Measurements from ENCODE around the gene LTBP2.

Gene LTBP2

GRCh38 chr14:74510959-74511409, 101.1 kb downstream of the LTBP2 start:
- POLR2A ChIA-PET = no interaction called here
- TF ChIP-seq, protein P1, sequence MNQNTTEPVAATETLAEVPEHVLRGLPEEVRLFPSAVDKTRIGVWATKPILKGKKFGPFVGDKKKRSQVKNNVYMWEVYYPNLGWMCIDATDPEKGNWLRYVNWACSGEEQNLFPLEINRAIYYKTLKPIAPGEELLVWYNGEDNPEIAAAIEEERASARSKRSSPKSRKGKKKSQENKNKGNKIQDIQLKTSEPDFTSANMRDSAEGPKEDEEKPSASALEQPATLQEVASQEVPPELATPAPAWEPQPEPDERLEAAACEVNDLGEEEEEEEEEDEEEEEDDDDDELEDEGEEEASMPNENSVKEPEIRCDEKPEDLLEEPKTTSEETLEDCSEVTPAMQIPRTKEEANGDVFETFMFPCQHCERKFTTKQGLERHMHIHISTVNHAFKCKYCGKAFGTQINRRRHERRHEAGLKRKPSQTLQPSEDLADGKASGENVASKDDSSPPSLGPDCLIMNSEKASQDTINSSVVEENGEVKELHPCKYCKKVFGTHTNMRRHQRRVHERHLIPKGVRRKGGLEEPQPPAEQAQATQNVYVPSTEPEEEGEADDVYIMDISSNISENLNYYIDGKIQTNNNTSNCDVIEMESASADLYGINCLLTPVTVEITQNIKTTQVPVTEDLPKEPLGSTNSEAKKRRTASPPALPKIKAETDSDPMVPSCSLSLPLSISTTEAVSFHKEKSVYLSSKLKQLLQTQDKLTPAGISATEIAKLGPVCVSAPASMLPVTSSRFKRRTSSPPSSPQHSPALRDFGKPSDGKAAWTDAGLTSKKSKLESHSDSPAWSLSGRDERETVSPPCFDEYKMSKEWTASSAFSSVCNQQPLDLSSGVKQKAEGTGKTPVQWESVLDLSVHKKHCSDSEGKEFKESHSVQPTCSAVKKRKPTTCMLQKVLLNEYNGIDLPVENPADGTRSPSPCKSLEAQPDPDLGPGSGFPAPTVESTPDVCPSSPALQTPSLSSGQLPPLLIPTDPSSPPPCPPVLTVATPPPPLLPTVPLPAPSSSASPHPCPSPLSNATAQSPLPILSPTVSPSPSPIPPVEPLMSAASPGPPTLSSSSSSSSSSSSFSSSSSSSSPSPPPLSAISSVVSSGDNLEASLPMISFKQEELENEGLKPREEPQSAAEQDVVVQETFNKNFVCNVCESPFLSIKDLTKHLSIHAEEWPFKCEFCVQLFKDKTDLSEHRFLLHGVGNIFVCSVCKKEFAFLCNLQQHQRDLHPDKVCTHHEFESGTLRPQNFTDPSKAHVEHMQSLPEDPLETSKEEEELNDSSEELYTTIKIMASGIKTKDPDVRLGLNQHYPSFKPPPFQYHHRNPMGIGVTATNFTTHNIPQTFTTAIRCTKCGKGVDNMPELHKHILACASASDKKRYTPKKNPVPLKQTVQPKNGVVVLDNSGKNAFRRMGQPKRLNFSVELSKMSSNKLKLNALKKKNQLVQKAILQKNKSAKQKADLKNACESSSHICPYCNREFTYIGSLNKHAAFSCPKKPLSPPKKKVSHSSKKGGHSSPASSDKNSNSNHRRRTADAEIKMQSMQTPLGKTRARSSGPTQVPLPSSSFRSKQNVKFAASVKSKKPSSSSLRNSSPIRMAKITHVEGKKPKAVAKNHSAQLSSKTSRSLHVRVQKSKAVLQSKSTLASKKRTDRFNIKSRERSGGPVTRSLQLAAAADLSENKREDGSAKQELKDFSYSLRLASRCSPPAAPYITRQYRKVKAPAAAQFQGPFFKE (tag by site-specific recombination; IDR thresholded peaks at IDR 0.05; ENCODE audit: borderline replicate concordance) = no peak
- TF ChIP-seq ZNF670 (tag by site-specific recombination; IDR thresholded peaks at IDR 0.05; ENCODE audit: low read depth) = no peak
- TF ChIP-seq ZFP69B (tag by site-specific recombination; IDR thresholded peaks at IDR 0.05) = no peak
- TF ChIP-seq ZNF785 (tag by site-specific recombination; IDR thresholded peaks at IDR 0.05) = no peak
- peak; percentile 75 for TF ChIP-seq EGR2 (tag by site-specific recombination; IDR thresholded peaks at IDR 0.05; ENCODE audit: low read depth)
- TF ChIP-seq ZNF175 (tag by site-specific recombination; IDR thresholded peaks at IDR 0.05) = no peak
- no peak for TF ChIP-seq ZNF473 (tag by site-specific recombination; IDR thresholded peaks at IDR 0.05)
- peak; percentile 78 for TF ChIP-seq ZFHX2 (tag by site-specific recombination; conservative IDR thresholded peaks at IDR 0.05)
- TF ChIP-seq, protein P2, sequence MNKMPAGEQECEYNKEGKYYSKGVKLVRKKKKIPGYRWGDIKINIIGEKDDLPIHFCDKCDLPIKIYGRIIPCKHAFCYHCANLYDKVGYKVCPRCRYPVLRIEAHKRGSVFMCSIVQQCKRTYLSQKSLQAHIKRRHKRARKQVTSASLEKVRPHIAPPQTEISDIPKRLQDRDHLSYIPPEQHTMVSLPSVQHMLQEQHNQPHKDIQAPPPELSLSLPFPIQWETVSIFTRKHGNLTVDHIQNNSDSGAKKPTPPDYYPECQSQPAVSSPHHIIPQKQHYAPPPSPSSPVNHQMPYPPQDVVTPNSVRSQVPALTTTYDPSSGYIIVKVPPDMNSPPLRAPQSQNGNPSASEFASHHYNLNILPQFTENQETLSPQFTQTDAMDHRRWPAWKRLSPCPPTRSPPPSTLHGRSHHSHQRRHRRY (tag by site-specific recombination; IDR thresholded peaks at IDR 0.05) = no peak
- no peak for TF ChIP-seq ZBTB1 (tag by site-specific recombination; IDR thresholded peaks at IDR 0.05)
- TF ChIP-seq GLIS2 (tag by site-specific recombination; IDR thresholded peaks at IDR 0.05) = no peak
- TF ChIP-seq ZNF660 (tag by site-specific recombination; IDR thresholded peaks at IDR 0.05) = no peak
- no peaks in the 10 kb centered on the region for H3K4me1 ChIP-seq (ENCODE audit: control insufficient read depth, insufficient read depth, low read length)
- CTCF ChIA-PET = interaction anchor here (0.6 to 2.1 kb wide), 2 partner anchors 9 to 346 kb away, joined by 4 to 8 read pairs; no protein-coding TSS in a partner anchor
- no peak overlapping the region for H3K4me3 ChIP-seq (ENCODE audit: low read depth, low read length)
- H3K27ac ChIP-seq (ENCODE audit: extremely low read depth, low read depth, low read length) = no peak overlapping the region
- H3K9me3 ChIP-seq (ENCODE audit: control insufficient read depth, insufficient read depth, low read depth, low read length) = no peaks in the 10 kb centered on the region
- no peaks in the 10 kb centered on the region for H3K36me3 ChIP-seq (ENCODE audit: control insufficient read depth in 2 of 2, insufficient read depth in 1 of 2, low read length in 2 of 2)

DNA sequence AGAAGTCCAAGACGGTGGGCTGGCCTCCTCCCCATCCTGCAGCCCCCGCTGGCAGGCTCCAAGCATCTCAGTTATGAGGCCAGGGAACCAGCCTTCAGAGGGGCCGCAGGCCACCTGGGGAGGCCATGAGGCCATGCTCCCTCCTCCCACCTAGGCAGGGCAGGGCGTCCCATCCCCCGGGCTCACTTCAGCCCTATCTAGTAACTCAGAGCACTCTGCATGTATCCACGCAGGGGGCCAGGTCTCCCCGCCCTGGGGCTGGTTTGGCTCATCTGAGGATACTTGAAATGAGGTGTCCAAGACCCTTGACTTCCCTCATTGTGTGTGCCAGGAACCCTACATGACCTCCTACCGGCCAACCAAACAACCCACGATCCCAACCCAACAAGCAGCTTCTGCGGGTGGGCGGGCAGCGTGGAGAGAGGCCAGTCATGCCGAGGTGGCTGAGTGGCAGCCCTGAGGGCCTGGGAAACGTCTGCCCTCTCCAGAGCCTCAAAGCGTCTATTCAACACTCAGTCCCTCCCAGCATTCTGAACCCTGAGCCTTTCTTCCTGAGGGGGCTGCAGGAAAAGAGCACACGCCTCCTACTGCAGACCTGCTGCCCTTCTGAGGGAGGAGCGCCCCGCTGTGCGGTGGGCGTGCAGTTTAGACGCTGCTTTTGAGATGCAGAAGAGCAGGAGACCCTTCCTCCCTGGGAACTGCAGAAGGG, 101.7 kb downstream of the LTBP2 start:
- ChIA-PET POLR2A (no interaction called here), CTCF (interaction anchor here (2.1 kb wide), 1 partner anchor 8 kb away, joined by 8 read pairs; no protein-coding TSS in a partner anchor)
- no peaks in the 10 kb centered on the region for H3K9me3 ChIP-seq (ENCODE audit: control insufficient read depth, insufficient read depth, low read depth, low read length)
- H3K27ac ChIP-seq (ENCODE audit: extremely low read depth, low read depth, low read length) = no peak overlapping the region
- no peaks in the 10 kb centered on the region for H3K4me1 ChIP-seq (ENCODE audit: control insufficient read depth, insufficient read depth, low read length)
- TF ChIP-seq ZNF660 (tag by site-specific recombination; IDR thresholded peaks at IDR 0.05) (no peak), EGR2 (tag by site-specific recombination; IDR thresholded peaks at IDR 0.05; ENCODE audit: low read depth) (peak; percentile 48; the same call in 1 of the 2 replicates)
- no peaks in the 10 kb centered on the region for H3K36me3 ChIP-seq (ENCODE audit: control insufficient read depth in 2 of 2, insufficient read depth in 1 of 2, low read length in 2 of 2)
- H3K4me3 ChIP-seq (ENCODE audit: low read depth, low read length) = no peak overlapping the region

- ChIA-PET POLR2A (no interaction called here), CTCF (no interaction called here)
- H3K27ac ChIP-seq (ENCODE audit: extremely low read depth, low read depth, low read length) = no peak overlapping the region
- H3K4me3 ChIP-seq (ENCODE audit: low read depth, low read length) = no peak overlapping the region
- TF ChIP-seq ZNF549 (tag by site-specific recombination; IDR thresholded peaks at IDR 0.05) (no peak), ZNF670 (tag by site-specific recombination; IDR thresholded peaks at IDR 0.05; ENCODE audit: low read depth) (no peak), ZNF133 (tag by site-specific recombination; IDR thresholded peaks at IDR 0.05) (no peak), ZNF791 (tag by site-specific recombination; IDR thresholded peaks at IDR 0.05) (no peak), BCL11B (tag by site-specific recombination; IDR thresholded peaks at IDR 0.05; ENCODE audit: low read depth) (no peak), ZNF10 (tag by site-specific recombination; IDR thresholded peaks at IDR 0.05) (no peak), GFI1B (tag by site-specific recombination; IDR thresholded peaks at IDR 0.05) (no peak), ZNF544 (tag by site-specific recombination; IDR thresholded peaks at IDR 0.05) (no peak), TCF7L2 (IDR thresholded peaks at IDR 0.05; ENCODE audit: borderline replicate concordance, low read depth, low read length) (no peak)
- TF ChIP-seq, protein P3, sequence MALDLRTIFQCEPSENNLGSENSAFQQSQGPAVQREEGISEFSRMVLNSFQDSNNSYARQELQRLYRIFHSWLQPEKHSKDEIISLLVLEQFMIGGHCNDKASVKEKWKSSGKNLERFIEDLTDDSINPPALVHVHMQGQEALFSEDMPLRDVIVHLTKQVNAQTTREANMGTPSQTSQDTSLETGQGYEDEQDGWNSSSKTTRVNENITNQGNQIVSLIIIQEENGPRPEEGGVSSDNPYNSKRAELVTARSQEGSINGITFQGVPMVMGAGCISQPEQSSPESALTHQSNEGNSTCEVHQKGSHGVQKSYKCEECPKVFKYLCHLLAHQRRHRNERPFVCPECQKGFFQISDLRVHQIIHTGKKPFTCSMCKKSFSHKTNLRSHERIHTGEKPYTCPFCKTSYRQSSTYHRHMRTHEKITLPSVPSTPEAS (tag by site-specific recombination; IDR thresholded peaks at IDR 0.05) = no peak
- no peaks in the 10 kb centered on the region for H3K9me3 ChIP-seq (ENCODE audit: control insufficient read depth, insufficient read depth, low read depth, low read length)
- no peaks in the 10 kb centered on the region for H3K36me3 ChIP-seq (ENCODE audit: control insufficient read depth in 2 of 2, insufficient read depth in 1 of 2, low read length in 2 of 2)
- no peaks in the 10 kb centered on the region for H3K4me1 ChIP-seq (ENCODE audit: control insufficient read depth, insufficient read depth, low read length)
Observed at GRCh38 chr14:74509587-74510222, 102.3 kb downstream of the LTBP2 start.
